Kidney epithelial cell (primary cell): Measurements from ENCODE around the gene FBXW8. TPM values are rescaled to one million over a fixed set of nuclear protein-coding genes. Genes with fewer than 3 reads are reported as not detected.

Source experiments
- DNase-seq: peaks from one replicate; pipeline ENCODE4 v3.0.0-alpha.2; 2010; ENCODE audit warnings: low read depth
- H3K27me3 ChIP-seq: 2 replicates; pipeline ENCODE4 v1.6.0; 2011; ENCODE audit warnings: low read length; ENCODE audit not compliant: control insufficient read depth, insufficient read depth
- H3K36me3 ChIP-seq: 2 replicates; pipeline ENCODE4 v1.5.1; 2011; ENCODE audit warnings: low read length; ENCODE audit not compliant: control insufficient read depth, insufficient read depth
- H3K4me3 ChIP-seq: 2 replicates; pipeline ENCODE4 v1.5.1; 2011; ENCODE audit warnings: low read depth, mild to moderate bottlenecking, control low read depth, low read length
- total RNA-seq: library from RNA; depleted of rRNA; stranded (reverse); fragments of >200 nt; gene quantifications from 2 replicates; pipeline ENCODE4 v1.2.3, GENCODE V29; 2015
- TF ChIP-seq, protein P1 (sequence below): IDR thresholded peaks from 2 replicates; pipeline ENCODE4 v1.5.1; 2011; ENCODE audit warnings: mild to moderate bottlenecking, moderate library complexity, low read length, control low read depth, inconsistent platforms; ENCODE audit not compliant: insufficient read depth, poor library complexity, severe bottlenecking

FBXW8 gene
- total RNA-seq, 1 donor from 2014 or later: 25.4 TPM

DNA sequence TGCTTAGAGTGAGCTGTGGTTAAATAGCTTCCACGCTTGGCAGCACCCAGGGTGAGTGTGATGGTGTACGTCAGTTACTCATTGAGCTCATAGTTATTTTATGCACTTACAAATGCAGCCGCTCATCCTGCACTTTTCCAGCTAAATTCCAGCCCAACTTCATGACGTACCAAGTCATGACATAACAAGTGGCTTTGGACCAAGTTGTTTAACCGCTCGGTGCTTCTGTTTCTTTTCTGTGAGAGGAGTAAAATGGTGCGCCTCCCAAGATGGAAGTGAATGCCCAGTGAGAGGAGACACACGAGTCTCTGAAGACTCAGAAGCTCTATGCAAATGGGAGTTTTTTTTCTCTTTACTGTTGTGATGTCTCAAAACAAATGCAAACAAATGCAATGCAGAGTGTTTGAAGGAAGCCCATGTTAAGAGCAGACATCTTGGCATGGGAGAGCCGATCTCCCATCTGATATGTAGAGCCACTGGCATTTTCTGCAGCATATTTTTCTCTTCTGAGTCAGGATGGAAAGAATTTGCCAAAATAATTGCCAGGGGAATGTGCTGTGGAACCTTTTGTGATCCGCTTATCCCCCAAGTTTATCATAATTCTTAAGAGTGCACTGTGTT lies 72.2 kb downstream of the FBXW8 start:
- peak; percentile 74 for DNase-seq
- TF ChIP-seq, protein P1, sequence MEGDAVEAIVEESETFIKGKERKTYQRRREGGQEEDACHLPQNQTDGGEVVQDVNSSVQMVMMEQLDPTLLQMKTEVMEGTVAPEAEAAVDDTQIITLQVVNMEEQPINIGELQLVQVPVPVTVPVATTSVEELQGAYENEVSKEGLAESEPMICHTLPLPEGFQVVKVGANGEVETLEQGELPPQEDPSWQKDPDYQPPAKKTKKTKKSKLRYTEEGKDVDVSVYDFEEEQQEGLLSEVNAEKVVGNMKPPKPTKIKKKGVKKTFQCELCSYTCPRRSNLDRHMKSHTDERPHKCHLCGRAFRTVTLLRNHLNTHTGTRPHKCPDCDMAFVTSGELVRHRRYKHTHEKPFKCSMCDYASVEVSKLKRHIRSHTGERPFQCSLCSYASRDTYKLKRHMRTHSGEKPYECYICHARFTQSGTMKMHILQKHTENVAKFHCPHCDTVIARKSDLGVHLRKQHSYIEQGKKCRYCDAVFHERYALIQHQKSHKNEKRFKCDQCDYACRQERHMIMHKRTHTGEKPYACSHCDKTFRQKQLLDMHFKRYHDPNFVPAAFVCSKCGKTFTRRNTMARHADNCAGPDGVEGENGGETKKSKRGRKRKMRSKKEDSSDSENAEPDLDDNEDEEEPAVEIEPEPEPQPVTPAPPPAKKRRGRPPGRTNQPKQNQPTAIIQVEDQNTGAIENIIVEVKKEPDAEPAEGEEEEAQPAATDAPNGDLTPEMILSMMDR: no peak
- no peaks in the 10 kb centered on the region for H3K27me3 ChIP-seq
- no peak overlapping the region for H3K4me3 ChIP-seq
- H3K36me3 ChIP-seq: no peaks in the 10 kb centered on the region

GRCh38 chr12:116984098-116984497 lies 73.3 kb downstream of the FBXW8 start:
- no peaks in the 10 kb centered on the region for H3K27me3 ChIP-seq
- no peak overlapping the region for H3K4me3 ChIP-seq
- TF ChIP-seq, protein P1: no peak
- H3K36me3 ChIP-seq: no peaks in the 10 kb centered on the region
- DNase-seq: no peak

DNA sequence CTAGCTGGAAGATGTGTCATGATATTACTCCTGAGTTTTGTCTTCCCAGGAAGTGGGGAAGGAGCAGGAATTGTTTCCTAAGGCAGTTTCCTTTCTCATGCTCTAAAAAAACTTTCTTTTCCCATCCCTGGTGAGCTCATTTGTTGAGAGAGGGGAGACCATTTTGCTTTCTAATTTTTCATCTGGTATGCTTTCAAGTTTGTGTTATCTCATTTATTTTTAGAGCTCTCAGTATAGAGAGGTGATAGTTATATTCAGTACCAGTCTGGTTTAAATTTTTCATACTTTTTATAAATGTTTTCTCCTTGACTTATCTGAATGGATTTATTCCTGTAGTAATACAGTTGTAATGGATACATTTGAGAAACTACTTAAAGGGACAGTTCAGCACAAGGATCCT lies 79.6 kb downstream of the FBXW8 start:
- H3K36me3 ChIP-seq: no peaks in the 10 kb centered on the region
- no peak for DNase-seq
- H3K4me3 ChIP-seq: no peak overlapping the region
- H3K27me3 ChIP-seq: no peaks in the 10 kb centered on the region
- TF ChIP-seq, protein P1: no peak

DNA sequence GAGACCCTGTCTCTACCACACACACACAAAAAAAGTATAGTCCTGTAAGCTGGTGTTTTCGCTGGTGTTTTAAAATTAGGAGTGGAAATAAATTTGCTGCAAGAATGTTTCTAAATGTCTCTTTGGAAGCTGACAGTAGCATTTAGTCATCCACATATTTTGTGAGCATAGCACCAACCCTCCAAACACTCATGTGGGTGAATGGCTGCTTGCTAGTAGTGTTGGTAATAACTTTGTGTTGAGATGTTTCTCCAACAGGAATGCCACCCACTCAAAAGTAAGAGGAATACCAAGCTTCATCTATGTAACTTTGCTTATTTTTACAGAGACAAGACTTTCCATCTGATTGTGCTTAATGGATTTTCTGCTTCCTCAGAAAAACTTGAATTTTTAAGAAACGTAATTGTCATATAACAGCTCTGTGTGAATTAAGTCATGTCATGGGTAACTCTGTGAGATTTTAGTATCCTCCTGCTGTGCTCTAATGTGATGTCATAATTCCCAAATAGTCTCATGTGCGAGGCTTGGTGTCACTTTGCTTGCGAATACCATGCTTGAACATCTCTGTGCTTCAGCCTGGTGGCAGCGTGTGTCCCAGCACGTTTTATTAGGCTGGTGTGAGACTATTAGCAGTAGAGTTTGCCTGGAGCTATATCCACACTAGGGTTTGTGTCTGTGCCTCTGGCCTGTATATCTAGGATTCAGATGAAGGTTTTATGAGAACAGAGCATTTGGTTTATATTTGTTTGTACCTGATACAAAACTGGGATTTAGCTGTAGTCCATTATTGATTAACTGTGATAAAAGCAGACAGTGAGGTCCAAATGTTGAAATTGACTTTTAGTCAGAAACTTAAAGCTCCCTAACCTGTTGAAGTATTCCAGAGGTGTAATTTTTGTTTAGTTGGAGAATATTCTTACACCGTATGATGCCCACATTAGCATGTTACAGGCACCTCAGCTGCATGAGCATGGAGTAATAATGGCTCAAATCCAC lies 80.5 kb downstream of the FBXW8 start:
- Histone ChIP-seq H3K36me3 (no peaks in the 10 kb centered on the region), H3K4me3 (no peak overlapping the region), H3K27me3 (no peaks in the 10 kb centered on the region)
- no peak for DNase-seq
- TF ChIP-seq, protein P1: no peak

GRCh38 chr12:116996093-116996492 lies 85.3 kb downstream of the FBXW8 start:
- Histone ChIP-seq H3K27me3 (no peaks in the 10 kb centered on the region), H3K36me3 (no peaks in the 10 kb centered on the region), H3K4me3 (no peak overlapping the region)
- no peak for DNase-seq
- TF ChIP-seq, protein P1: no peak
